Neural cell (in vitro differentiated cells): Measurements from ENCODE around the gene TNS3. TPM values are rescaled to one million over a fixed set of nuclear protein-coding genes. Genes with fewer than 3 reads are reported as not detected.

Experiments
- H2AFZ ChIP-seq: fragments of 200-600, 300-800 bp; sonication (generic), shearing (Covaris generic); 2 replicates; pipeline ENCODE4 v1.6.0; 2014; ENCODE audit warnings: low read depth, mild to moderate bottlenecking, antibody characterized with exemption, low read length, moderate library complexity
- H3F3A ChIP-seq: fragments of 200-600 bp; shearing (Covaris generic); 2 replicates; pipeline ENCODE4 v1.6.1; 2016; ENCODE audit warnings: mild to moderate bottlenecking, moderate library complexity, mixed read lengths, antibody characterized with exemption, low read length; ENCODE audit not compliant: insufficient read depth, poor library complexity, severe bottlenecking
- H3K27ac ChIP-seq: fragments of 200-600, 300-800 bp; sonication (generic), shearing (Covaris generic); 2 replicates; pipeline ENCODE4 v1.5.1; 2014; ENCODE audit warnings: mild to moderate bottlenecking, low read length, moderate library complexity
- H3K27me3 ChIP-seq: fragments of 300-800, 200-600 bp; sonication (generic), shearing (Covaris generic); 2 replicates; pipeline ENCODE4 v1.6.0; 2014; ENCODE audit warnings: mild to moderate bottlenecking, low read depth, low read length, moderate library complexity; ENCODE audit not compliant: insufficient read depth
- H3K36me3 ChIP-seq: fragments of 300-800, 200-600 bp; sonication (generic), shearing (Covaris generic); 2 replicates; pipeline ENCODE4 v1.5.1; 2014; ENCODE audit warnings: mild to moderate bottlenecking, antibody characterized with exemption, low read length, moderate library complexity; ENCODE audit not compliant: insufficient read depth
- H3K4me2 ChIP-seq: fragments of 300-800, 200-600 bp; sonication (generic), shearing (Covaris generic); 2 replicates; pipeline ENCODE4 v1.6.0; 2014; ENCODE audit warnings: mild to moderate bottlenecking, low read length
- H3K4me3 ChIP-seq: fragments of 300-800, 200-600 bp; sonication (generic), shearing (Covaris generic); 2 replicates; pipeline ENCODE4 v1.5.1; 2014; ENCODE audit warnings: mild to moderate bottlenecking, low read length, moderate library complexity
- H3K79me2 ChIP-seq: fragments of 200-600 bp; shearing (Covaris generic); replicated peaks from 2 replicates; pipeline ENCODE4 v1.6.0; 2014; ENCODE audit warnings: mild to moderate bottlenecking, low read length, moderate library complexity; ENCODE audit not compliant: insufficient read depth
- H3K9ac ChIP-seq: fragments of 300-800, 200-600 bp; sonication (generic), shearing (Covaris generic); 2 replicates; pipeline ENCODE4 v1.6.1; 2016; ENCODE audit warnings: mild to moderate bottlenecking, low read length, mixed read lengths
- H3K9me2 ChIP-seq: fragments of 200-600 bp; shearing (Covaris generic); 2 replicates; pipeline ENCODE4 v1.6.1; 2016; ENCODE audit warnings: mild to moderate bottlenecking, low read length, mixed read lengths; ENCODE audit not compliant: insufficient read depth
- H3K9me3 ChIP-seq: fragments of 200-600, 300-800 bp; sonication (generic), shearing (Covaris generic); 2 replicates; pipeline ENCODE4 v1.6.1; 2016; ENCODE audit warnings: mild to moderate bottlenecking, mixed run types, low read length, moderate library complexity, mixed read lengths
- H4K20me1 ChIP-seq: fragments of 200-600 bp; shearing (Covaris generic); 2 replicates; pipeline ENCODE4 v1.6.1; 2016; ENCODE audit warnings: mild to moderate bottlenecking, mixed run types; ENCODE audit not compliant: insufficient read depth
- CTCF ChIP-seq: fragments of 450-650 bp; IDR thresholded peaks from 2 replicates; pipeline ENCODE4 v1.5.1; 2014; ENCODE audit warnings: antibody characterized with exemption, mild to moderate bottlenecking, moderate library complexity; ENCODE audit not compliant: poor library complexity, severe bottlenecking
- EP300 ChIP-seq: fragments of 450-650 bp; conservative IDR thresholded peaks from 2 replicates; pipeline ENCODE4 v1.6.1; 2014; ENCODE audit warnings: antibody characterized with exemption, mild to moderate bottlenecking, moderate library complexity; ENCODE audit not compliant: poor library complexity, severe bottlenecking
- EZH2 ChIP-seq: fragments of 200-600, 300-800 bp; shearing (Covaris generic), sonication (generic); IDR thresholded peaks from 2 replicates; pipeline ENCODE4 v1.6.1; 2014; ENCODE audit warnings: antibody characterized with exemption, low read length, borderline replicate concordance, mild to moderate bottlenecking; ENCODE audit not compliant: insufficient read depth, poor library complexity, severe bottlenecking
- MXI1 ChIP-seq: fragments of 450-650 bp; conservative IDR thresholded peaks from 2 replicates; pipeline ENCODE4 v1.6.1; 2014; ENCODE audit warnings: antibody characterized with exemption, mild to moderate bottlenecking; ENCODE audit not compliant: poor library complexity, severe bottlenecking
- POLR2AphosphoS5 ChIP-seq: IDR thresholded peaks from 2 replicates; pipeline ENCODE4 v1.6.1; 2012
- RAD21 ChIP-seq: fragments of 450-650 bp; conservative IDR thresholded peaks from 2 replicates; pipeline ENCODE4 v1.6.1; 2014; ENCODE audit warnings: antibody characterized with exemption, mild to moderate bottlenecking, moderate library complexity
- REST ChIP-seq: IDR thresholded peaks from 2 replicates; pipeline ENCODE4 v1.6.1; 2012; ENCODE audit warnings: borderline replicate concordance
- SMC3 ChIP-seq: fragments of 450-650 bp; conservative IDR thresholded peaks from 2 replicates; pipeline ENCODE4 v1.6.1; 2014; ENCODE audit warnings: antibody characterized with exemption, mild to moderate bottlenecking, moderate library complexity; ENCODE audit not compliant: poor library complexity
- TAF1 ChIP-seq: IDR thresholded peaks from 2 replicates; pipeline ENCODE4 v1.6.1; 2012; ENCODE audit warnings: low read depth
- polyA plus RNA-seq: library from polyadenylated mRNA; depleted of rRNA; stranded (reverse); fragments of >200 nt; gene quantifications from 2 replicates; pipeline ENCODE4 v1.2.3, GENCODE V29; 2014

TNS3 gene
- polyA plus RNA-seq, 1 donor from 2014 or later = 0.58 TPM

- H3K27ac ChIP-seq = no peak overlapping the region
- H3F3A ChIP-seq = no peaks in the 10 kb centered on the region
- no peaks in the 10 kb centered on the region for H3K9me3 ChIP-seq
- H3K79me2 ChIP-seq = no peaks in the 10 kb centered on the region
- no peak overlapping the region for H3K4me2 ChIP-seq
- H3K36me3 ChIP-seq = no peaks in the 10 kb centered on the region
- no peak overlapping the region for H2AFZ ChIP-seq
- TF ChIP-seq CTCF (no peak), REST (no peak), EZH2 (no peak), EP300 (no peak), MXI1 (no peak), RAD21 (no peak), SMC3 (no peak), POLR2AphosphoS5 (no peak), TAF1 (no peak)
- H4K20me1 ChIP-seq = no peaks in the 10 kb centered on the region
- no peaks in the 10 kb centered on the region for H3K9me2 ChIP-seq
- H3K27me3 ChIP-seq = no peaks in the 10 kb centered on the region
- no peak overlapping the region for H3K9ac ChIP-seq
- H3K4me3 ChIP-seq = peak overlapping the region; percentile 68
Observed at GRCh38 chr7:47253650-47254080, 328.2 kb downstream of the TNS3 start.

GRCh38 chr7:47252675-47253074 lies 329.2 kb downstream of the TNS3 start:
- H3F3A ChIP-seq = no peaks in the 10 kb centered on the region
- H3K9me3 ChIP-seq = no peaks in the 10 kb centered on the region
- no peak overlapping the region for H3K4me2 ChIP-seq
- H3K79me2 ChIP-seq = no peaks in the 10 kb centered on the region
- no peak overlapping the region for H3K9ac ChIP-seq
- H3K27me3 ChIP-seq = no peaks in the 10 kb centered on the region
- no peaks in the 10 kb centered on the region for H3K36me3 ChIP-seq
- no peak overlapping the region for H3K4me3 ChIP-seq
- H3K9me2 ChIP-seq = no peaks in the 10 kb centered on the region
- TF ChIP-seq TAF1 (no peak), RAD21 (no peak), MXI1 (no peak), EP300 (no peak), SMC3 (no peak), POLR2AphosphoS5 (no peak), REST (no peak), CTCF (no peak)
- H2AFZ ChIP-seq = no peak overlapping the region
- H4K20me1 ChIP-seq = no peaks in the 10 kb centered on the region
- H3K27ac ChIP-seq = no peak overlapping the region
